Measurements from ENCODE around the gene CARMIL1. TPM values are rescaled to one million over a fixed set of nuclear protein-coding genes. Genes with fewer than 3 reads are reported as not detected.
A peak's percentile ranks its signal among the peaks of the same experiment; 100 is the strongest.

The CARMIL1 gene
- total RNA-seq, 1 donor from 2014 or later, result 15.7 TPM

- H3K9me3 Mint-ChIP-seq, result no peaks in the 10 kb centered on the region
- no peak for DNase-seq (ENCODE audit: low spot score in 2 of 2, unreplicated experiment in 2 of 2)
- no peak for TF ChIP-seq CTCF (IDR thresholded peaks at IDR 0.05; ENCODE audit: unreplicated experiment)
- H3K4me1 Mint-ChIP-seq, result peaks cover 34% of the 10 kb centered on the region
- H3K27ac Mint-ChIP-seq, result no peak overlapping the region
- H3K36me3 Mint-ChIP-seq, result peaks cover 2% of the 10 kb centered on the region
- H3K27me3 Mint-ChIP-seq (ENCODE audit: low read depth), result no peaks in the 10 kb centered on the region
- no peak overlapping the region for H3K4me3 Mint-ChIP-seq
These were observed 203.8 kb downstream of the CARMIL1 start for GRCh38 chr6:25482996-25483395.

GRCh38 chr6:25483943-25484342 lies 204.8 kb downstream of the CARMIL1 start:
- H3K27ac Mint-ChIP-seq, result no peak overlapping the region
- no peaks in the 10 kb centered on the region for H3K9me3 Mint-ChIP-seq
- no peak for TF ChIP-seq CTCF (IDR thresholded peaks at IDR 0.05; ENCODE audit: unreplicated experiment)
- H3K36me3 Mint-ChIP-seq, result peaks cover 2% of the 10 kb centered on the region
- H3K4me1 Mint-ChIP-seq, result peaks cover 34% of the 10 kb centered on the region
- no peak overlapping the region for H3K4me3 Mint-ChIP-seq
- no peak for DNase-seq (ENCODE audit: low spot score in 2 of 2, unreplicated experiment in 2 of 2)
- H3K27me3 Mint-ChIP-seq (ENCODE audit: low read depth), result no peaks in the 10 kb centered on the region

DNA sequence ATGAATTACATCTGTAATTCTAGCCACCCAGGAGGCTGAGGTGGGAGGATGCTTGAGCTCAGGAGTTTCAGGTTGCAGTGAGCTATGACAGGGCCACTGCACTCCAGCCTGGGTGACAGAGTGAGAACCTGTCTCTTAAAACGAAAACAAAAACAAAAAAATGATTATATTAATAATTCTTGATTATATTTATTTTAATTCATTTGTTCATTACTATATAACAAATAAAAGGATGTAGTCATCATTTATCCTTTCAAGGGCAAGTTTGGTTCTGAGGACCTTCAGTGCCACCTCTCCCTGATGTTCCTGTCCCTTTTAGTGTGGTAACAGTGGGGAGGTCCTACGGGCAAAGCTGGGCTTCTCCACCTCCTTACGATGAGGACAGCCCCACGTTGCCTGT lies 205.7 kb downstream of the CARMIL1 start:
- no peaks in the 10 kb centered on the region for H3K9me3 Mint-ChIP-seq
- H3K4me3 Mint-ChIP-seq, result no peak overlapping the region
- no peak for TF ChIP-seq CTCF (IDR thresholded peaks at IDR 0.05; ENCODE audit: unreplicated experiment)
- H3K4me1 Mint-ChIP-seq, result peaks cover 37% of the 10 kb centered on the region
- peaks cover 2% of the 10 kb centered on the region for H3K36me3 Mint-ChIP-seq
- no peak overlapping the region for H3K27ac Mint-ChIP-seq
- DNase-seq (ENCODE audit: low spot score in 2 of 2, unreplicated experiment in 2 of 2), result no peak
- H3K27me3 Mint-ChIP-seq (ENCODE audit: low read depth), result no peaks in the 10 kb centered on the region

GRCh38 chr6:25485821-25486534 lies 206.8 kb downstream of the CARMIL1 start:
- TF ChIP-seq CTCF (IDR thresholded peaks at IDR 0.05; ENCODE audit: unreplicated experiment), result no peak
- H3K36me3 Mint-ChIP-seq, result peaks cover under 1% of the 10 kb centered on the region
- H3K4me3 Mint-ChIP-seq, result no peak overlapping the region
- H3K9me3 Mint-ChIP-seq, result no peaks in the 10 kb centered on the region
- no peaks in the 10 kb centered on the region for H3K27me3 Mint-ChIP-seq (ENCODE audit: low read depth)
- peaks cover 42% of the 10 kb centered on the region for H3K4me1 Mint-ChIP-seq
- peak overlapping the region; percentile 45 for H3K27ac Mint-ChIP-seq
- peak; percentile 48 to 51 for DNase-seq (ENCODE audit: low spot score in 2 of 2, unreplicated experiment in 2 of 2)

DNA sequence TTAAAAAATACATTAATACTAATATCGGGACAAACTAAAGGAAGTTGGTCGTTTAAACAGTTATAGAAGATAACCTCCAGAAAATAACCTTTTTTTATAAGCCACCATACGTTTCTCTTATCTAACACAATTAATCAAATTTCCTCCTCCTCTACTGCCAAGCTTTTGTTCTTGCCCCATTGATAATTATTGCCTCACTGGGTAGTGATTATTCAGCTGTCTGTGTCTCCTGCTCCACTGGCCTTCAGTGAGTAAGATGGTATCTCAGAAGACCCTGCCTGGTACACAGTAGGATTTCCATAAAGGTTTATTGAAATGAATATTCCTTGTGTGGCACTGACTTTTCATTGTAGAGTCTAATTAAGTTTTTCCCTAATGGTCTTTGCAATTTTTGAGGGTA lies 207.4 kb downstream of the CARMIL1 start:
- Mint-ChIP-seq H3K9me3 (no peaks in the 10 kb centered on the region), H3K4me3 (no peak overlapping the region), H3K36me3 (no peaks in the 10 kb centered on the region), H3K27me3 (ENCODE audit: low read depth) (no peaks in the 10 kb centered on the region), H3K4me1 (peaks cover 40% of the 10 kb centered on the region), H3K27ac (peak overlapping the region; percentile 45)
- TF ChIP-seq CTCF (IDR thresholded peaks at IDR 0.05; ENCODE audit: unreplicated experiment), result no peak
- no peak for DNase-seq (ENCODE audit: low spot score in 2 of 2, unreplicated experiment in 2 of 2)

Data from mesothelial cell of epicardium (in vitro differentiated cells).